Keratinocyte (primary cell): ENCODE results near the gene MTHFD2L.

Source experiments
- CTCF ChIP-seq, 3 experiments: IDR thresholded peaks in 1 of 3; conservative IDR thresholded peaks in 1 of 3; optimal IDR thresholded peaks in 1 of 3; 2 replicates in 2 of 3; 3 replicates in 1 of 3; pipeline versions ENCODE3 to v1.5.1; 2011; ENCODE audit warnings: low read length in 3 of 3, mild to moderate bottlenecking in 3 of 3, moderate library complexity in 2 of 3, control low read depth in 1 of 3, inconsistent platforms in 1 of 3; ENCODE audit not compliant: insufficient read depth in 2 of 3; ENCODE audit errors: extremely low read depth in 1 of 3
- EZH2 ChIP-seq: IDR thresholded peaks from one replicate; pipeline ENCODE4 v1.6.1; 2012; ENCODE audit warnings: inconsistent platforms, mild to moderate bottlenecking, low read length, moderate library complexity

- TF ChIP-seq CTCF (optimal IDR thresholded peaks at IDR 0.05 in 1 of 3, IDR thresholded peaks at IDR 0.05 in 1 of 3, conservative IDR thresholded peaks at IDR 0.05 in 1 of 3; ENCODE audit: extremely low read depth in 1 of 3, insufficient read depth in 2 of 3, low read length in 3 of 3) (no peak), EZH2 (no peak)
Observed at GRCh38 chr4:74121643-74122579, 36.0 kb upstream of the MTHFD2L start.
